Measurements from ENCODE around the gene CPSF4. TPM values are rescaled to one million over a fixed set of nuclear protein-coding genes. Genes with fewer than 3 reads are reported as not detected.
A peak's percentile ranks its signal among the peaks of the same experiment; 100 is the strongest.
"Not testable (repeated sequence)": the region's sequence is repeated elsewhere in the genome, so short reads cannot be mapped to it uniquely, and the experiment has no call there.

CPSF4 gene
- total and polyA plus RNA-seq, 2 donors: 15.6 to 26.4 TPM

DNA sequence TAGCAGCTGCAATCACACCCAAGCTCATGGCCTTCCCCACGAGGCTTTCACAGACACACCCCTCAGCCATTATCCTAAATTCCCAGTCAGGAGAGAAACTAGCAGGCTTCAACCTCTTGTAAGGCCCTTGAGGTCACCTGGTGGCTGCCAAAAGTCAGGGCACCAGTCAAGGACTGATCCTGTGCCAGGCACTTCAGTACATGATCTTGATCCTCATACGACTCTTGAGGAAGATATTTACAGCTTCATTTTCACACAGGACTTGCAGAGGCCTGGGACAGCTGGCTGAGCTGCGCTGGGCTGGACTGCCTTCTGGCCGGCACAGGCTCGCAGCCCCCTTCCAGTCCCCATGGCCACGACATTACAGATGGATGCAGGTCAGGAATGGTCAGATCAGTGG, 39.1 kb upstream of the CPSF4 start:
- Histone ChIP-seq H3K36me3 (ENCODE audit: insufficient read depth) (peaks cover 7% of the 10 kb centered on the region), H3K27ac (ENCODE audit: low read depth) (no peak overlapping the region), H3K4me3 (ENCODE audit: low read depth, low read length) (no peak overlapping the region), H3K4me1 (ENCODE audit: insufficient read depth) (no peaks in the 10 kb centered on the region)
- no peak for DNase-seq (ENCODE audit: extremely low spot score)
- WGBS: 73% methylated on average over 6 of the region's 6 CpGs

DNA sequence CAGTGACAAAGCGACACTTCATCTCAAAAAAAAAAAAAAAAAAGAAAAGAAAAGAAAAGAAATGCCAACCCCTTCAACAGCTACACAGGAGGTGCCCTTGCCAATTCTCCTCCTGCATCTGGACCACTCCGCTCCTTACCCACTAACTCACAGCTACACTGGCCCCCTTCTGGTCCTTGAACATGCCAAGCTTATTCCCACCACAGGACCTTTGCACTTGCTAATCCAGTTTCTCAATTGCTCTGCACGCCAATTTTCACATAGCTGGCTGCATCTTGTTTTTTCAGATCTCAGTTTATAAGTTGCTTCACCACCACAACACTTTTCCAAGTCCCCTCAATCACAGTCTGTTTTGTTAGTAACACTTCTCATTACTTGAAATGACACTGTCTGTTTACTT, 35.9 kb upstream of the CPSF4 start:
- peaks cover 7% of the 10 kb centered on the region for H3K36me3 ChIP-seq (ENCODE audit: insufficient read depth)
- no peaks in the 10 kb centered on the region for H3K4me1 ChIP-seq (ENCODE audit: insufficient read depth)
- no peak overlapping the region for H3K27ac ChIP-seq (ENCODE audit: low read depth)
- no peak for DNase-seq (ENCODE audit: extremely low spot score)
- 96% methylated on average over 3 of the region's 3 CpGs for WGBS
- H3K4me3 ChIP-seq (ENCODE audit: low read depth, low read length): no peak overlapping the region

DNA sequence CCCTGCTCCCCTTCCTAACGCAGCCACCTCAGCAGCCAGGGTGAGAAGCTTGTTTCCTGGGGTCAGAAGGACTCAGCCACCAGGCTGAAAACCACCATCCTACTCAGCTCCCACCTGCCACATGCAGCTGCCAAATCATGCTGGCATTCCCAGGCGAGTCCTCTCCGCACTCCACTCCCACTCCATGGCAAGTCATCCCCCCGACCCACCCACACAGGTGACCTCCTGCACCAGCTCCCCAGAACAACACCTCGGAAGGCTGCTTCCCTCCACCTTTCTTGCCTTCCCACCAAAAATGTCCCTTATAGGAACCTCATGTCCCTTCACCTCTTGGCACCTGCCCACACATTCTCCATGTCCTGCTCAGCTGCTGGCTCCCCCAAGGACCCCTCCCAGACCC, 35.0 kb upstream of the CPSF4 start:
- no peaks in the 10 kb centered on the region for H3K4me1 ChIP-seq (ENCODE audit: insufficient read depth)
- H3K4me3 ChIP-seq (ENCODE audit: low read depth, low read length): no peak overlapping the region
- H3K36me3 ChIP-seq (ENCODE audit: insufficient read depth): peaks cover 7% of the 10 kb centered on the region
- WGBS: 91% methylated on average over 5 of the region's 5 CpGs
- H3K27ac ChIP-seq (ENCODE audit: low read depth): no peak overlapping the region
- no peak for DNase-seq (ENCODE audit: extremely low spot score)

DNA sequence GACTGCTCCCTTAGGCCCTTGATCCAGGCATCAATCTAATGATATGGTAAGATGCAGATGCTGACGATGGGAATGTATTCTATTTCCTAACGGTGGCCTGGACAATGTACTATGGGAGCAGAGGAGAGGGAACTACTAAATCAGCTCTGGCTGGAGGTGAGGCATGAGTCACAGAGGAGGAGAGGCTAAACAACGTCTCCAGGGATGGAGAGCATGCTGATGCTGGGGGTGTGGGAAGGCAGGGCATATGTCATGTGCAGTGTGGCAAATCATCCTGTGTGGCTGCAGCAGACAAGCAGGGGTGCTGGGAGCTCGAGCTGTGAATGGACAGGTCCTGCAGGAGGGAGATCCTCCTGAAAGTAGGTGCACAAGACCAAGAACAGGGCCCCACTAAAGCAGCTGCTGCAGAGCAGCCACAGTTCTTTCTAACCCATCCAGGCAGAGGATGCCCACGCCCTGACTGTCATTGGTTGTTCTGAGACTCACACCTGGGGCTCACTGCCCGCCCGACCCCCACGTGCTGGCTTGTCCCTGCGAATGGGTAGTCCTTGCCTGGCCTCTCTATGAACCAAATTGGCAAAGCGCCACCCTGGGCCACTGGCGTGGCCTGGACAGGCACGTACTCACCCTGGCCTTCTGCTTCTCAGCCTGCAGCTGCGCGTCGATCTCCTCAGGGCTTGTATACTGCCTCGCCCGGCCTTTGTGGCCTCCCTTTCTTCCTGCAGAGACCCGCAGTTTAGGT, 34.3 kb upstream of the CPSF4 start:
- Histone ChIP-seq H3K4me3 (ENCODE audit: low read depth, low read length) (no peak overlapping the region), H3K36me3 (ENCODE audit: insufficient read depth) (peaks cover 7% of the 10 kb centered on the region), H3K4me1 (ENCODE audit: insufficient read depth) (no peaks in the 10 kb centered on the region), H3K27ac (ENCODE audit: low read depth) (no peak overlapping the region)
- DNase-seq (ENCODE audit: extremely low spot score): no peak
- WGBS: 81% methylated on average over 18 of the region's 18 CpGs

DNA sequence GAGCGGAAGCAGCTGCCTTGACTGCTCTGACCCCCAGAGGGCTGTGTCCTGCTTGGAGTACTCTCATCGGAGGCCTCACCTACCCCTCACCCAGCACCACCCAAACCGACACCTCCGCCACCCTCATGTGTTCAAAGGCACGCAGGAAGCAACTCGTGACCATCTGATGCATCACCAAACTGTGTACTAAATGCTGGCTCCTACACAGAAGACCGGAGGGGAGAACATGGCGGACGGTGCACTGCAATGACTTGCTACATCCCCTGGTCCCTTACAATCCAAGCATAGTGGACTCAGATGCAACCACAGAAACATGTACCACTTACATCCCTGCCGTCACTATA, 33.8 kb upstream of the CPSF4 start:
- Histone ChIP-seq H3K36me3 (ENCODE audit: insufficient read depth) (peaks cover 6% of the 10 kb centered on the region), H3K4me1 (ENCODE audit: insufficient read depth) (no peaks in the 10 kb centered on the region), H3K4me3 (ENCODE audit: low read depth, low read length) (no peak overlapping the region), H3K27ac (ENCODE audit: low read depth) (no peak overlapping the region)
- no peak for DNase-seq (ENCODE audit: extremely low spot score)
- WGBS: 94% methylated on average over 10 of the region's 10 CpGs

DNA sequence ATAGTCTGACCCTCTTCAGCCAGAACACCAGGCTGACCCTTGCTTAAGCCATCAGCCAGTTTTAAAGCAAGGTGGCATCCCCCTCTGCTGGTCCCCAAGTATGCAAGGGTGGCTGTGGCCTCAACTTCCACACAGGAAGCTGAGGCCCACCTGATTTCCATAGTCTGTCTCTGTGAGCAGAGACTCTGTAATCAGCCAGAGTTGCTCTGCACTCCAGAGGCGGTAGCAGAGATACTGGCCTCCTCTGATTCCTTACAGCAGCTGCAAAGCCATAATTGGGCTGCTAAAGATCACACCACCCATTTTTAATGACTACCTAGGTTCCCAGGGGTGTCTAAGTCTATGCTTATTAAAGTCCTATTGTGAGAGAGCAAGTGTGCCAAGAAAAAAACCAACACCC, 32.2 kb upstream of the CPSF4 start:
- Histone ChIP-seq H3K4me1 (ENCODE audit: insufficient read depth) (peaks cover 1% of the 10 kb centered on the region), H3K36me3 (ENCODE audit: insufficient read depth) (no peaks in the 10 kb centered on the region), H3K4me3 (ENCODE audit: low read depth, low read length) (no peak overlapping the region), H3K27ac (ENCODE audit: low read depth) (no peak overlapping the region)
- 58% methylated on average over 1 of the region's 1 CpG for WGBS
- DNase-seq (ENCODE audit: extremely low spot score): no peak

DNA sequence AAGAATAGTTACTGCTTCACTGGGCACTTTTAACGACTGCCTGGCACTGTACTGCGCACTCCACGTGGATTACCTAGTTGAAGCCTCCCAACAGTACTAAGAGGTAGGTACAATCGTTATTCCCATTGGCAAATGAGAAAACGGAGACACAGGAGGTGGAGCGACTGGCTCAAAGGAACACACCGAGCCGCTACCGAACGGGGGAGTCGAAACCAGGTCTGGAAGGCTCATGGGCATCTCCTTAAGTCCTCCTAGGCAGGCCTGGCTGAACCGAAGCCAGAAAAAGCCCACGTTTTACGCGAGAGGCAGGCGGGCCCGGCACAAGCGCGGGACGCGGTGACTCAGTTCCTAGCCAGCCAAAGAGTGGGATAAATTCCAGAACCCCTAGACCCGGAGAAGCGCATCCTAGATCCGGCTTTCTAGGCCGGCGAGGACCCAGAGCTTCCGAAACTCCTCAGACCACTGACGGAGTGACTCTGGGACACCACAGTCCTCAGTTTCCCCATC, 30.8 kb upstream of the CPSF4 start:
- under 1% methylated on average over 28 of the region's 28 CpGs for WGBS
- Histone ChIP-seq H3K27ac (ENCODE audit: low read depth) (peak overlapping the region; percentile 95), H3K4me3 (ENCODE audit: low read depth, low read length) (peak overlapping the region; percentile 90), H3K36me3 (ENCODE audit: insufficient read depth) (no peaks in the 10 kb centered on the region), H3K4me1 (ENCODE audit: insufficient read depth) (peaks cover 1% of the 10 kb centered on the region)
- DNase-seq (ENCODE audit: extremely low spot score): no peak

DNA sequence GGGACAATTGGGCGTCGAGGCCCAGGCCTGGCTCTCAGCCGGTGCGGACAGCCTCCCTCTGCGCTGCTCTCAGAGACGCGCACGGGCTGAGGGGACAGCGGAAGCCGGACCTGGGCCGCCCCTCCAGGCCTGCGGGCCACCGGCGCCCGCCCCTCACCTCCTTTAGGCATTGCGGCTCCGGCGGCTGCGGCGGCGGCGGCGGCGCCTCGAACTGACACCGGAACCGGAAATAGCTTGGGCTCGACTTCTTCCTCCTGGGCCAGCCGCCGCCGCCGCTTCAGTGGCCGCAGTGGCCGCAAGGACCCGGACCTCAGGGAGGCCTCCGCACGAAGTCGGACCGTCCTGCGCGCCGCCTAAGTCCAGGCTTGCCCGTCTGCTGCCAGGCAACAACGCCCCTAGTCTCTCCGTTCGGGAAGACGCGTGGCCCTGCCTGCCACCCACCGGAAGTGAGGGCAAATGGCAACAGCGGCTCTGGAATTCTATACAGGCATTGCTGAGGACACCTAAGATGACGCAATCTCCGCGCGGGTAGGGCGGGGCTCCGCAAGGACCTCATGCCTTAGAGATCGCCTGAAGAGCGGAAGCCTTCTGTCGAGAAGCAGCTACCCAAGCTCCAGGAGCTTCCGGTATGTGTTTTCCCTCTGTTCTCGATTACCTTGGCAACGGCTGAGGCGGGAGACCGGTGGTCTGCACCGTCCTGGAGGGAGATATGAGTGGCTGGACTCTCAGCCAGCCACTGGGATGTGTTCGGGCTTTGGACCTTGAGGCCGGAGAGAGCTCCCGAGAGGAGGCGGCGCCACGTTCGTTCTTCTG, 30.2 kb upstream of the CPSF4 start, which contains the start of the genes BUD31 and PDAP1:
Gene BUD31 (plus strand): TSS at position 591 of the 813 bp plus-strand sequence. CDS start 2,124 bp downstream, outside the sequence.
Gene PDAP1 (minus strand): TSS at position 219 of the 813 bp plus-strand sequence. CDS start 49 bp downstream, at position 170.
- H3K36me3 ChIP-seq (ENCODE audit: insufficient read depth): no peaks in the 10 kb centered on the region
- H3K27ac ChIP-seq (ENCODE audit: low read depth): peak within 1 kb of the TSS; percentile 95
- WGBS: under 1% methylated on average over 72 of the region's 72 CpGs
- peak; percentile 90 for DNase-seq (ENCODE audit: extremely low spot score)
- peaks cover 1% of the 10 kb centered on the region for H3K4me1 ChIP-seq (ENCODE audit: insufficient read depth)
- peak within 1 kb of the TSS; percentile 90 for H3K4me3 ChIP-seq (ENCODE audit: low read depth, low read length)

DNA sequence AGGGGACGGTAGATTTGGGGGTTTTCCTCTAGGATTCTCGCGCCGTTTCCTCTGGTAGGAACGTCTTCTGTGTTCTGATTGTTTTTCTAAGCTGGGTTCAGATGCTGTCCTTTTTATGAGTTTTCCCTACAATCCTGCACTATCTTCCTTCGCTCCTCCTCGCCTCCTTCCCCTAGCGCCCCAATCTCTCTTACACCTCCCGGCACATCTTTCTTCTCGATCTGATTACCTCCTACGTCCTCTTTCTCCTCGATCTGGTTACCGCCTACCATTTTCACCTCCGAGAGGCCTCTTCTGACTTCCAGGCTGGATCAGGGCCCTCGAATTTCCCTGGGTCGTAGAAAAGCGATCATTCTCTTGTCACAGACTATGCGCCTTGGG, 29.6 kb upstream of the CPSF4 start:
- WGBS: under 1% methylated on average over 18 of the region's 18 CpGs
- H3K4me1 ChIP-seq (ENCODE audit: insufficient read depth): peaks cover 1% of the 10 kb centered on the region
- DNase-seq (ENCODE audit: extremely low spot score): no peak

DNA sequence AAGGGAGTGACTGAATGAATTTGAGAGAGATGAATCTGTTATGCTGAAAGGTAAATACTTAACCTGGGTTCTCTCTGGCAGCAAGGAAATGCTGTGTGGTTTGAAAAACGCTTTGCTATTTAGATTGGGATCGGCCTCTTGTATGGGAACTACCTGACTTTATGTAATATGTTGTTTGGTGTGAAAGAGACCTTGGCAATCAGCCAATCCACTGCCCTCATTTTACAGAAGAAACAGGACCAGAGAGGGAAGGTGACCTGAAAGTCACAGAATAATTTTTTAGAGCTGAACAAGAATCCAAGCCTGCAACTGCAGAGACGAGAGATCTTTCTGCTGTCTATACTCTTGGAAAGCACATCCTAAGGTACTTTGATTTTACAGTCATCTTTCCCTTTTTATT, 28.9 kb upstream of the CPSF4 start:
- no peak for DNase-seq (ENCODE audit: extremely low spot score)
- H3K4me3 ChIP-seq (ENCODE audit: low read depth, low read length): peak overlapping the region; percentile 90
- H3K27ac ChIP-seq (ENCODE audit: low read depth): no peak overlapping the region
- H3K4me1 ChIP-seq (ENCODE audit: insufficient read depth): peaks cover 1% of the 10 kb centered on the region
- WGBS: 49% methylated on average over 3 of the region's 3 CpGs
- H3K36me3 ChIP-seq (ENCODE audit: insufficient read depth): no peaks in the 10 kb centered on the region

More for the DNA sequence above, 29.6 kb upstream of the CPSF4 start:
- peak overlapping the region; percentile 90 for H3K4me3 ChIP-seq (ENCODE audit: low read depth, low read length)
- peak overlapping the region; percentile 86 for H3K27ac ChIP-seq (ENCODE audit: low read depth)
- no peaks in the 10 kb centered on the region for H3K36me3 ChIP-seq (ENCODE audit: insufficient read depth)

DNA sequence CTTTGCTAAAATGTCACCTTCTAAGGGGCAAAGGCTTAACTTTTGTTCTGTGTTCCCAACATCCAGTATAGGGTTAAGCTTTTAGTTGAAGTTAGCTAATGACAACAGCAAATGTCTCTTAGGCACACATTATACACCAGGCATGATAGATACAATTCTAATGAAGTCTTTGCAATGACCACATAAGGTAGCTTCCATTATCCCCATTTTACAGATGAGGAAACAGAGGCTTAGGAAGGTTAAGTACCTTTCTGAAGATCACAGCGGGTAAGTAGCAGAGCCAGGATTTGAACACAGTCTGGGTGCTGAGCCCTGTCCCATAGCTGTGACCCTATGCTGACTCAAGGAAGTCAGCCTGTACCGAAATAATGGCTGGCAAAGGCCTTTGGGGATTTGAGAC, 28.1 kb upstream of the CPSF4 start:
- Histone ChIP-seq H3K4me1 (ENCODE audit: insufficient read depth) (peaks cover 1% of the 10 kb centered on the region), H3K27ac (ENCODE audit: low read depth) (no peak overlapping the region), H3K4me3 (ENCODE audit: low read depth, low read length) (no peak overlapping the region), H3K36me3 (ENCODE audit: insufficient read depth) (no peaks in the 10 kb centered on the region)
- 96% methylated on average over 2 of the region's 2 CpGs for WGBS
- DNase-seq (ENCODE audit: extremely low spot score): no peak

DNA sequence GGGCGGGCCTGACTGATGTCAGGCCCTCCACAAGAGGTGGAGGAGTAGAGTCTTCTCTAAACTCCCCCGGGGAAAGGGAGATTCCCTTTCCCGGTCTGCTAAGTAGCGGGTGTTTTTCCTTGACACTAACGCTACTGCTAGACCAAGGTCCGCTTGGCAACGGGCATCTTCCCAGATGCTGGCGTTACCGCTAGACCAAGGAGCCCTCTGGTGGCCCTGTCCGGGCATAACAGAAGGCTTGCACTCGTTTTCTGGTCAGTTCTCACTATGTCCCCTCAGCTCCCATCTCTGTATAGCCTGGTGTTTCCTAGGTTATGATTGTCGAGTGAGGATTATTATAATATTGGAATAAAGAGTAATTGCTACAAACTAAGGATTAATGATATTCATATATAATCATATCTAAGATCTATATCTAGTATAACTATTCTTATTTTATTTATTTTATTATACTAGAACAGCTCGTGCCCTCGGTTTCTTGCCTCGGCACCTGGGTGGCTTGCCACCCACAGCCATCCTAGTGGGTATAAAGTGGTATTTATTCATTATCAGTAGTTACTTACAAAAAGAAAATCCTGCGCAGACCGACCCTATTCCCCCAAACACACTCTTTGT, 23.1 kb upstream of the CPSF4 start:
- H3K4me1 ChIP-seq (ENCODE audit: insufficient read depth); H3K27ac ChIP-seq (ENCODE audit: low read depth); H3K4me3 ChIP-seq (ENCODE audit: low read depth, low read length); DNase-seq (ENCODE audit: extremely low spot score): not testable (repeated sequence)
- 56% methylated on average over 17 of the region's 17 CpGs for WGBS
- H3K36me3 ChIP-seq (ENCODE audit: insufficient read depth): peaks cover 13% of the 10 kb centered on the region

DNA sequence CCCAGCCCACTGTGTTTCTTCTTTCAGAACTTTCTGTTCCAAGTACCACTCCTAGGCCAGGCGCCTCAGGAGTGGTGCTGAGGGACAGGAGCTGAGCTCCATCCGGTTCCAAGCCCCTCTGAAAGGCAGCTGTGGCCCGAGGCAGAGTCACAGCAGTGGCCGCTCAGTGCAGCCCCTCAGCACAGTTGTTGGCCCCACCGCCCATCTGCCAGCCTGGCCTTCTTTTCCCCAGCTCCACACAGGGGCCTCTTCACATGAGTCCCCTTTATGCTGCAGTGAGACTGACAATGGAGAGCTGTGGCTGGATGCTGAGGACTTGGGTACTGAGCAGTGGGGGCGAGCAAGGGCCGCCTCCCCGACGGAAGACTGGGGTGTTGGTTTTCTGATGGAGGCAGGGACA, 20.5 kb upstream of the CPSF4 start:
- no peak overlapping the region for H3K27ac ChIP-seq (ENCODE audit: low read depth)
- no peak for DNase-seq (ENCODE audit: extremely low spot score)
- 89% methylated on average over 9 of the region's 9 CpGs for WGBS
- H3K4me1 ChIP-seq (ENCODE audit: insufficient read depth): no peaks in the 10 kb centered on the region
- H3K36me3 ChIP-seq (ENCODE audit: insufficient read depth): peaks cover 13% of the 10 kb centered on the region
- no peak overlapping the region for H3K4me3 ChIP-seq (ENCODE audit: low read depth, low read length)

Data from urinary bladder (tissue), 4 donors.